ENCODE results near the gene YPEL2.

- TF ChIP-seq CTCF (IDR thresholded peaks at IDR 0.05; ENCODE audit: insufficient read depth, low read length) (no peak), POLR2AphosphoS5 (IDR thresholded peaks at IDR 0.05; ENCODE audit: low read depth) (no peak)
- TF ChIP-seq, protein P1, sequence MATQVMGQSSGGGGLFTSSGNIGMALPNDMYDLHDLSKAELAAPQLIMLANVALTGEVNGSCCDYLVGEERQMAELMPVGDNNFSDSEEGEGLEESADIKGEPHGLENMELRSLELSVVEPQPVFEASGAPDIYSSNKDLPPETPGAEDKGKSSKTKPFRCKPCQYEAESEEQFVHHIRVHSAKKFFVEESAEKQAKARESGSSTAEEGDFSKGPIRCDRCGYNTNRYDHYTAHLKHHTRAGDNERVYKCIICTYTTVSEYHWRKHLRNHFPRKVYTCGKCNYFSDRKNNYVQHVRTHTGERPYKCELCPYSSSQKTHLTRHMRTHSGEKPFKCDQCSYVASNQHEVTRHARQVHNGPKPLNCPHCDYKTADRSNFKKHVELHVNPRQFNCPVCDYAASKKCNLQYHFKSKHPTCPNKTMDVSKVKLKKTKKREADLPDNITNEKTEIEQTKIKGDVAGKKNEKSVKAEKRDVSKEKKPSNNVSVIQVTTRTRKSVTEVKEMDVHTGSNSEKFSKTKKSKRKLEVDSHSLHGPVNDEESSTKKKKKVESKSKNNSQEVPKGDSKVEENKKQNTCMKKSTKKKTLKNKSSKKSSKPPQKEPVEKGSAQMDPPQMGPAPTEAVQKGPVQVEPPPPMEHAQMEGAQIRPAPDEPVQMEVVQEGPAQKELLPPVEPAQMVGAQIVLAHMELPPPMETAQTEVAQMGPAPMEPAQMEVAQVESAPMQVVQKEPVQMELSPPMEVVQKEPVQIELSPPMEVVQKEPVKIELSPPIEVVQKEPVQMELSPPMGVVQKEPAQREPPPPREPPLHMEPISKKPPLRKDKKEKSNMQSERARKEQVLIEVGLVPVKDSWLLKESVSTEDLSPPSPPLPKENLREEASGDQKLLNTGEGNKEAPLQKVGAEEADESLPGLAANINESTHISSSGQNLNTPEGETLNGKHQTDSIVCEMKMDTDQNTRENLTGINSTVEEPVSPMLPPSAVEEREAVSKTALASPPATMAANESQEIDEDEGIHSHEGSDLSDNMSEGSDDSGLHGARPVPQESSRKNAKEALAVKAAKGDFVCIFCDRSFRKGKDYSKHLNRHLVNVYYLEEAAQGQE (IDR thresholded peaks at IDR 0.05; ENCODE audit: insufficient replicate concordance, low read depth), result no peak
These were observed 14.9 kb downstream of the YPEL2 start for GRCh38 chr17:59346341-59346740.

Measured in HL-60 (cell line).